NCI-H2081 (cell line): ENCODE results near the gene SEM1.
"Not testable (repeated sequence)": the region's sequence is repeated elsewhere in the genome, so short reads cannot be mapped to it uniquely, and the experiment has no call there.

Experiments
- DNase-seq, 2 experiments: peaks; one replicate each; lab custom pipeline; 2025; lab: John Stamatoyannopoulos, UW

SEM1 gene

DNA sequence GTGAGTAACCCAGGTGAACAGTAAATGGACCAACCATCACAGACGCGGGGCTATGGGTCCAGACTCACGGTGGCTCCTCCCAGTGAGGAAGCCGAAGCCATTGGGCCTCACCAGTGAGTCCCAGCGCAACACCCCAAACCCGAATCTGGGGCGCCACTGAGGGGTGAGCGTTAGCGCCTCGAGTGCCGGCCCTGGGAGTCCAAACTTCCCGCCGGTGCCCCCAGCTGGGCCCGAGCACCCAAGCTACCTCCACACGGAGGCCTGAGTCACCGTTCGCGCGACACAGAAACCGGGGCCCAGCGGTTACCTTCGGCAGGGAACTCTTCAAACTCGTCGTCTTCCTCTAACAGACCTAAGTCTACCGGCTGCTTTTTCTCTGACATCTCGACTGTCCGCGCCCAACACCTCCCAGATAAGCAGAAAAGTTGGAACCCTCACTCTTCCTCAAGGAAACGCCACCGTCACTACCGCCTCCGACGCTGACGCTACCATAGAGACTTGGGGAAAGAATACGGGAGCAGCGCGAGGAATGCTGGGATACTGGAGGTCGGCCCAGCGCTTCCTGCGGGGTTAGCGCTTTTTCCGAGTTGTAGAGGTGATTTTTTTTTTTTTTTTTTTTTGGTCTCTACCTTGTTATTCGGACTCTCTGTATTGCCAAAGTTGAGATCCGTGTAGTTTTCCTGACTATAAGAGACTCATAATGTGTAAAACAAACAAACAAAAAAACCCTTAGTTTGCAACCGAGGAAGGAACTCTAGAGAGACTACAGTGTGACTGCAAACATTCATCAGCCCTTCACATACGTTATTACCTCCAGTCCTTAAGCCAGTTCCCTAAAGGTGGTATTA is at the start of gene SEM1:
SEM1 (minus strand) TSS at position 466 of the 848 bp plus-strand sequence; CDS start at position 383, 83 bp downstream.
- peak; percentile 90 to 93 for DNase-seq

DNA sequence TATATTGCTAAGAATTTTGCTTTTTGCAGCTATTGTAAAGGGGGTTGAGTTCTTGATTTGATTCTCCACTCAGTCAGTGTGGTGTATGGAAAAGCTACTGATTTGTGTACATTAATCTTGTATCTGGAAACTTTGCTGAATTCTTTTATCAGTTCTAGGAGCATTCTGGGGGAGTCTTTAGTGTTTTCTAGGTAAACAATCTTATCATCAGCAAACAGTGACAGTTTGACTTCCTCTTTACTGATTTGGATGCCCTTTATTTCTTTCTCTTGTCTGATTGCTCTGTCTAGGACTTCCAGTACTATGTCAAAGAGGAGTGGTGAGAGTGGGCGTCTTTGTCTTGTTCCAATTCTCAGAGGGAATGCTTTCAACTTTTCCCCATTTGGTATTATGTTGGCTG is 48.2 kb upstream of the SEM1 start:
- not testable (repeated sequence) for DNase-seq

DNA sequence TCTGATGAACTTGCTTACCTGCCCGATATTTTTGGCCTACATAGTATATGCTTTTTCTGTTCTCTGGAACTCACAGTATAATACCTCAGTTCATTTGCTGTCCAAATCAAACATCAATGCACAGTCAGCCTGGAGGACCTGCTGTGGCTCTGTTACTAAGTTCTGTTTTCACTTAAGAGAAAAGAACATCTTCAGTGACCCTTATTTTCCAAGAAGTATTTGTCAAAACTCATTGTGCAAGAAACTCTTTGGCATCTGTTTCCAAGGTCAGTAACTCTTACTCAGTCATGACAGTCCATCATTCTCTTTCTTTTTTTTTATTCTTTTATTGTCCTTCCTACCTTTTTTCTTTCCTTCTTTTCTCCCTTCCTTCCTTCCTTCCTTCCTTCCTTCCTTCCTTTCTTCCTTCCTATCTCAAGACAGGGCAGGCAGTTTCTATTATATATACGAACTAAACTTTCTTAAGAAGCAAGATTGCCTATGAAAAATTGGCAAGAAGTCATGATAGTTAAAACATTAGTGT is 37.8 kb upstream of the SEM1 start:
- no peak for DNase-seq

DNA sequence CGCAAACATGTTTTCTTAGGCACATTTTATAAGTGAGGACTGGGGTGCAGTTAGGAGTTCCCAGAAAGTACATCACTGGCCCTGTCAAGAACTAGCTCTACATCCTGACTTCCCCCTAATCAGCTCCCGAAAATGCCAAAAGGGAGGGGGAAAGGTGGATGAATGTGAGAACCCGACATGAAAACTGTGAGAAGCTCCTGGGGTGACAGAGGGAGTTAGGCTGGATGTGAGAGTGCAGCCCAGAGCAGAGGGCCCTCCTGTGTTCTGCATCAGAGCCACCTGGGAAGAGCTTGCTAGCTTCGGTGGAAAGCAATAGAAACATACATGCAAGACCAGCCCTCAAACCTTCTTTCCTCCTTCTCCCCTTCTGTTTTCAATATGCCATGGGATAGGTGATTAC is 30.5 kb upstream of the SEM1 start:
- DNase-seq, result peak in 1 of 2 experiments; percentile 46

DNA sequence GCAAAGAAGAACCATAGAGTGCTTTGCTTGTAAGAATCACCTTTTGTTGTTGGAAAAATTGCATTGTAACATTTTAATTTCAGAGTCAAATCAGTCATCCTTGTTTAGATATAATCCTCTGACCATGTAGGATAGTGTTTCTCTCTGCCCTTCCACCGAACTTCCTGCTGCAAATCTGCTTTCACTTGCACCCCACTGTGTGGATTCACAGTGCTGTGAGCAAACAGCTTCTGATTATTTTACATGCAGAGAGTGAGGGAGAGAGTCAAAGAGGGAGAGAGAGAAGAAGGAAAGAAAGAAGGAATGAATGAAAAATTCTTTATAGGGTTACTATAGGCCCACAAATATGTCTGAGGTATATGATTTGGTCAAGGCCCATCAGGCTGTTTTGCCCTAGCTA is 30.0 kb upstream of the SEM1 start:
- DNase-seq, result peak; percentile 67 to 90

DNA sequence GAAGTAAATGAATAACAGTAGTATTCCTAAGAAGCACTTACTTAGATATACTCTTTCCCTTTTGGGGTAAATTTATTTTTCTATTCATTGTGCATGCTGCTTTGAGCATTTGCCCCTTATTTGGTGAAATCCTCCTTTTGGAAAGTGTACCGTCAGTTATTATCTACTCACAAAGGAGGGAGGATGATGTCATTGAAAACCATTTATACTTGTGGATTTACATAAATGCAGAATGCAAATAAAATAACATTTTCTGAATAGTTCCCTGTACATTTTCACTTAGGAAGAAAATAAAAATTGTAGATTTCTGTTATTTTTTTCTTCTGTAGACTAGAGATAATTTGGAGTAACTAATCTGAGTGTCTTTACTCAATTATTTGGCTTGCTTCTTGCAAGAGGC is 29.5 kb upstream of the SEM1 start:
- peak in 1 of 2 experiments; percentile 36 for DNase-seq

DNA sequence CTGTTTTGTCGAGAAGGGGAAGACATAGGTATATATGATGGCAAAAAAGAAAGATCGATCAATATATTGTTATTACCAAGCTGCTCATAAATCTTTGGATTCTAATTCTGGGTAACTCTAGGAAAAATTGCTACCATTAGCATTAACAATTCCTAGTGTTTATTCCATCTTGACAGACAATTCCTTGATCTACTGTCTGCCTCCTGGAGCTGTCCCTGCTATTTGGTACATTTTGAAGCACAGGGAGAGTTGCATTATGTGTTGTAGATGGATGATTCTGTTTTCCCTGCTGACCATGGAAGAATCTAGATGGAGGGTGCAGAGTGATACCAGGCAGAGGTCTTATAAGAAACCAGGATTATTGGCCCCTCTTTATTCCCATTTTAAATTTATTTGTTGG is 29.1 kb upstream of the SEM1 start:
- no peak for DNase-seq

GRCh38 chr7:96737545-96738050 is 28.0 kb upstream of the SEM1 start:
- no peak for DNase-seq

- no peak for DNase-seq
Measured at GRCh38 chr7:96734343-96734742, 24.7 kb upstream of the SEM1 start.

GRCh38 chr7:96729820-96730219 is 20.2 kb upstream of the SEM1 start:
- DNase-seq, result no peak

- no peak for DNase-seq
Measured at GRCh38 chr7:96728139-96728538, 18.5 kb upstream of the SEM1 start.

DNA sequence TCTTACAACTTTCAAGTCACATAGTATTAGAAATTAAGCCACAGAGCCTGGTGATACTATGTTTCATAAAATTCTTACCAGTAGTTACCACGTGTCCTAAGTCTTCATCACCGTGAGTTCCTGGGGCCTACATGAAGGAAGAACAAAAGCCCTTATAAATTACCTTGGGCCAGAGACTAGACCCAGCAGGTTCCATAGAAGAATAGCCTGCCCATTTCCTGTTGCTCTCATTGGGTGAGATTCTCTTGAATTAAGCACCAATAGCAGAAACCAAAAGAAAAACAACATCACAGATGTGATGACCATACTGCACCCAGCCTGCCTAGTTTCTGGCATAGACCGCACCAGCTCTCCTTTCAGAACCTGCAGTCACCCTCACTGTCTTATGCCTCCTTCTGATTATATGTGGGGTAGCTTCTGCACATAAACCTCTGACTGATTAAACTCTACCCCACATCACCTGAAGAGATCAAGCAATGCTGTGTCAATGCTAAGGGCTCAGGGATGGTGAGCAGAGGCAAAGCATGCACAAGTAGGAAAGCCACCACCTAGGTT is 18.0 kb upstream of the SEM1 start:
- DNase-seq, result no peak

DNA sequence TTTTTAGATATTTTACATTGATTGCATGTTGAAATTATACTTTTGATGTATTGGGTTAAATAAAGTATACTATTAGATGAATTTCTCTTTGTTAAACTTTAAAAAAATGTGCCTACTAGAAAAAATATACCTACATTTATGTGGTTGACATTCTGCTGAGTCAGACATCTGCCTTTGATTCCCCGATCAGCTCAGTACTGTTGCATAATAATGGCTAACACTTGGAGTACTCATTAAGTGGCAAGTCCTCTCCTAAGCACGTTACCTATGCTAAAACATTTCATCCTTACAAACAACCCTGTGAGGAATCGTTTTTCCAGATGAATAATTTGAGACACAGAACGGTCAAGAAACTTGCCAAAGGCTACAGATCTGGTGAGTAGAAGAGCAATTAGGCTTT is 14.0 kb upstream of the SEM1 start:
- no peak for DNase-seq

DNA sequence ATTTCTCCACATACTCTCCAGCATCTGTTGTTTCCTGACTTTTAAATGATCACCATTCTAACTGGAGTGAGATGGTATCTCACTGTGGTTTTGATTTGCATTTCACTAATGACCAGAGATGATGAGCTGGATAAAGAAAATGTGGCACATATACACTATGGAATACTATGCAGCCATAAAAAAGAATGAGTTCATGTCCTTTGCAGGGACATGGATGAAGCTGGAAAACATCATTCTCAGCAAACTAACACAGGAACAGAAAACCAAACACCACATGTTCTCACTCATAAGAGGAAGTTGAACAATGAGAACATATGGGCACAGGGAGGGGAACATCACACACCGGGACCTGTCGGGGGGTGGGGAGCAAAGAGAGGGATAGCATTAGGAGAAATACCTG is 13.3 kb upstream of the SEM1 start:
- DNase-seq, result not testable (repeated sequence)

GRCh38 chr7:96720843-96721242 is 11.2 kb upstream of the SEM1 start:
- DNase-seq, result no peak

GRCh38 chr7:96719164-96719563 is 9.5 kb upstream of the SEM1 start:
- peak; percentile 26 to 74 for DNase-seq

DNA sequence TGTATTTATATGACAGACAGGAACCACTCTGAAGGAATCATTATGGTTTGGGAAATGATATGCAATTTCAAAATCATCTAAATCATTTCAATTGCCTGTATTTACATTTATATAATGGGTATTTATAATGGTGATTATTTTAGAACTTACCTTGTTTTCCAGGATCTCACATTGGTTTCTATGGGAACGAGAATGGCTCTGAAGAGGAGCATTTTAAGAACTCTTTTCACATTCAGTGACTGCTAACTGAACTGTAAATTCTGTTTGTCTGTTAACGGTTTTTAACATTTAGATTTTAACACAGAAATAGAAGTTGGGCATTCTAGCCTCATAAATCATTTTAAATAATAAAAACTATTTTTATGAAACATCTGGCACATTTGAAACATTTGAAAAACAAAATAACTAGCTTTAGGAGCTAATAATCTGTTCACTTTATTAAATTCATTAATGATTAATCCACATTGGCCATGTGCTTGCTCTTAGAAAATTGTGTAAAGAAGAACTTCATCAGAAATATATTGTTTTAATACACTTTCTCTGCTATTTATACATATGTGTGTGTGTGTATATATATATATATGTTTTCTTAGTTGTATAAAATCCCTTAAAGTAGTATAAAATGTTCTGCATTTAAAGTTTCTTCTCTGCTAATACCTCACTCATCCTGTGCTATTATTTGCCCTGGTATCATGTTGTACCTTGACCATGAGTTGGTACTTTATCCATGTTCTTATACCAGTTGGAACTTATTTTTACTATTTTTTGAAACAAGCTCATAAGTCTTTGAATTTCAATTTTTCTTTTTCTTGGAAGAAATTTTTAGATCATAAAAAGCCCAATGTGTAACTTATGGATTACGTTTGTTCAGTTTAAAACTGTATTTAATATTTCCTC is 8.7 kb upstream of the SEM1 start:
- no peak for DNase-seq

DNA sequence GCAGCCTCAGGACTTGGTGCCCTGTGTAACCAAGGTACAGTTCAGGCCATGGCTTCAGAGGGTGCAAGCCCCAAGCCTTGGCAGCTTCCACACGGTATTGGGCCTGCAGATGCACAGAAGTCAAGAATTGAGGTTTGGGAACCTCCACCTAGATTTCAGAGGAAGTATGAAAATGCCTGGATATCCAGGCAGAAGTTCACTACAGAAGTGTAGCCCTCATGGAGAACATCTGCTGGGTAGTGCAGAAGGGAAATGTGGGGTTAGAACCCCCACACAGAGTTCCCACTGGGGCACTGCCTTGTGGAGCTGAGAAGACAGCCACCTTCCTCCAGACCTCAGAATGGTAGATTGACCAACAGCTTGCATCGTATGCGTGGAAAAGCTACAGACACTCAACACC is 3.4 kb upstream of the SEM1 start:
- DNase-seq, result no peak

GRCh38 chr7:96710544-96710943 is 898 bp upstream of the SEM1 start:
- no peak for DNase-seq

DNA sequence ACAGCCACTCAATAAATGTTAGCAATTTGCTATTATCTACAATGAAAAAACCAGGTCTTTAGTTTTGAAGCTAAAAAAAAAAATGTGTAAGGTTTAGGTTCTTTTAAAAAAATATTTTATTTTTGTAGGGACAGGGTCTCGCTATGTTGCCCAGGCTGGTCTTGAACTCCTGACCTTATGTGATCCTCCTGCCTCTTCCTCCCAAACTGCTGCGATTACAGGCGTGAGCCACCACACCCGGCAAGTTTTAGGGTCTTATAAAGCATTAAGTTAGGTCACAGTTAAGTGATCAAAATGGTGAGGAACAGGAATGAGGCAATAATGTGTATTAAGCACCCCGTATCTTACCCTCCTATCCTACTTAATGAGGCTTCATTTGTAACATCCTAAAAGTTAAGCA is 774 bp downstream of the SEM1 start:
- DNase-seq, result no peak

- peak; percentile 18 to 44 for DNase-seq
Measured at GRCh38 chr7:96707901-96708774, 1.5 kb downstream of the SEM1 start.
